Brain microvascular endothelial cell (primary cell): ENCODE data around the gene TBC1D16.

Experiments used
- DNase-seq: peaks from one replicate; pipeline ENCODE4 v3.0.0-alpha.2; 2020
- H3K27ac ChIP-seq: fragments of 250-450 bp; sonication (Bioruptor Pico); 2 replicates; pipeline ENCODE4 v1.5.1; 2020; ENCODE audit warnings: mild to moderate bottlenecking, moderate library complexity
- H3K27me3 ChIP-seq: fragments of 250-450 bp; sonication (Bioruptor Pico); replicated peaks from 2 replicates; pipeline ENCODE4 v1.5.1; 2020; ENCODE audit warnings: mild to moderate bottlenecking
- H3K36me3 ChIP-seq: fragments of 250-450 bp; sonication (Bioruptor Pico); replicated peaks from 2 replicates; pipeline ENCODE4 v1.5.1; 2020; ENCODE audit warnings: mild to moderate bottlenecking
- H3K4me3 ChIP-seq: 2 replicates; pipeline ENCODE4 v1.5.1; 2011; ENCODE audit warnings: low read depth, mild to moderate bottlenecking, control low read depth, low read length, moderate library complexity
- in situ Hi-C: cut with HindIII; loops from 2 replicates; pipeline ENCODE4 v1.10.0; 2017; ENCODE audit warnings: low sequenced_read_pairs, low pct_ligation_motif_present
- TF ChIP-seq, protein P1 (sequence below): IDR thresholded peaks from 2 replicates; pipeline ENCODE4 v1.5.1; 2011; ENCODE audit warnings: low read depth, mild to moderate bottlenecking, moderate library complexity, low read length, control low read depth, inconsistent platforms; ENCODE audit errors: missing control alignments

Gene TBC1D16

DNA sequence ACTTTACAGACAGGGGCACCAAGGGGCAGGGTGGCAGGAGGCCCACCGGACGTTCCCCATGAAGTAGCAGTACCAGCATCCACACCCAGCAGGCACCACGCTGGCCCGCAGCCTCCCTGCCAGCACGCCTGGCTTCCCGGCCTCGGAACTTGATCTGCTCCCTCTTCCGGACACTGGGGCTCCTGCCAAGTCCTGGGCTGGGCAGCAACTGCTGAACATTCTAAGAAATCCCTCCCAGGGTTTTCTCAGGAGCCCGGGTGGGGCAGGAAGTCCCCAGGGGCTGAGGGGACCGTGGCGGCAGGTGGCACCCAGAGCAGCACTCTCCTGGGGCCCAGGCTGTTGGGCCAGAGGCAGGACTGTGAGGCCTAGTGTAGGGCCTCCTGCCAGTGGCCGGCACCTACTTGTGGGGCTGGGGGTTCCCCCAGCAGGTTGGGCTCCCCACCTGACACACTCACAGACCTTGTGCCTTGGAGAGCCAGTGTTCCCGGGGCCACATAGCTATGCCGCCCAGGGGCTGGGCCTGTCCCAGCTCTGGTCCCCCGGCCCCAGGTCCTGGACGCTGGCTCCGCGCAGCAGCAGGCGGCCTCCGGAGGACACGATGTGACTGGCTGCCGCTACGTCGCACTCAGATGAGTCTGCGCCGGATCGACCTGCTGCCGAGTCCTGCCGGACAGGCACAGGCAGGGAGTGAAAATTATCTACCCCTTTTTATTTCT, 110.3 kb downstream of the TBC1D16 start:
- Histone ChIP-seq H3K27me3 (peaks cover 21% of the 10 kb centered on the region), H3K4me3 (no peak overlapping the region), H3K27ac (no peak overlapping the region), H3K36me3 (no peaks in the 10 kb centered on the region)
- TF ChIP-seq, protein P1, sequence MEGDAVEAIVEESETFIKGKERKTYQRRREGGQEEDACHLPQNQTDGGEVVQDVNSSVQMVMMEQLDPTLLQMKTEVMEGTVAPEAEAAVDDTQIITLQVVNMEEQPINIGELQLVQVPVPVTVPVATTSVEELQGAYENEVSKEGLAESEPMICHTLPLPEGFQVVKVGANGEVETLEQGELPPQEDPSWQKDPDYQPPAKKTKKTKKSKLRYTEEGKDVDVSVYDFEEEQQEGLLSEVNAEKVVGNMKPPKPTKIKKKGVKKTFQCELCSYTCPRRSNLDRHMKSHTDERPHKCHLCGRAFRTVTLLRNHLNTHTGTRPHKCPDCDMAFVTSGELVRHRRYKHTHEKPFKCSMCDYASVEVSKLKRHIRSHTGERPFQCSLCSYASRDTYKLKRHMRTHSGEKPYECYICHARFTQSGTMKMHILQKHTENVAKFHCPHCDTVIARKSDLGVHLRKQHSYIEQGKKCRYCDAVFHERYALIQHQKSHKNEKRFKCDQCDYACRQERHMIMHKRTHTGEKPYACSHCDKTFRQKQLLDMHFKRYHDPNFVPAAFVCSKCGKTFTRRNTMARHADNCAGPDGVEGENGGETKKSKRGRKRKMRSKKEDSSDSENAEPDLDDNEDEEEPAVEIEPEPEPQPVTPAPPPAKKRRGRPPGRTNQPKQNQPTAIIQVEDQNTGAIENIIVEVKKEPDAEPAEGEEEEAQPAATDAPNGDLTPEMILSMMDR, result peak; percentile 48
- in situ Hi-C loops, result no loop called here
- no peak for DNase-seq

DNA sequence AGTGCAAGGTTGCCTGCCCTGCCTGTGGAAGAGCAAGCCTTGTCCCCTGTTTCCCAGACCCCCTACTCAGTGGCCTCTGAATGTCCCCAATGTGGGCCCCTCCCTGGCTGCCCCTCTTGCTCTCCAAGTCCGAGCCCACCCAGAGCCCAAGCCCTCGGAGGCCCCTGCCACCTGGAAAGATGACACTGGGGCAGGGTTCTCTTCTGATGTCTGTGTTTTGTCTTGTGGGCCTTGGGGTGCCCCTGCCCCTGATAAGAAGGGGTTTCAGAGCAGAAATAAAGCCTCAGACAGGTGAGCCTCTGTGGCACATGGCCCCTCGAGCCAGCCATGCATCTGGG, 111.1 kb downstream of the TBC1D16 start:
- Histone ChIP-seq H3K4me3 (no peak overlapping the region), H3K27ac (no peak overlapping the region), H3K36me3 (no peaks in the 10 kb centered on the region), H3K27me3 (peaks cover 22% of the 10 kb centered on the region)
- in situ Hi-C loops, result no loop called here
- TF ChIP-seq, protein P1, result no peak
- DNase-seq, result no peak

DNA sequence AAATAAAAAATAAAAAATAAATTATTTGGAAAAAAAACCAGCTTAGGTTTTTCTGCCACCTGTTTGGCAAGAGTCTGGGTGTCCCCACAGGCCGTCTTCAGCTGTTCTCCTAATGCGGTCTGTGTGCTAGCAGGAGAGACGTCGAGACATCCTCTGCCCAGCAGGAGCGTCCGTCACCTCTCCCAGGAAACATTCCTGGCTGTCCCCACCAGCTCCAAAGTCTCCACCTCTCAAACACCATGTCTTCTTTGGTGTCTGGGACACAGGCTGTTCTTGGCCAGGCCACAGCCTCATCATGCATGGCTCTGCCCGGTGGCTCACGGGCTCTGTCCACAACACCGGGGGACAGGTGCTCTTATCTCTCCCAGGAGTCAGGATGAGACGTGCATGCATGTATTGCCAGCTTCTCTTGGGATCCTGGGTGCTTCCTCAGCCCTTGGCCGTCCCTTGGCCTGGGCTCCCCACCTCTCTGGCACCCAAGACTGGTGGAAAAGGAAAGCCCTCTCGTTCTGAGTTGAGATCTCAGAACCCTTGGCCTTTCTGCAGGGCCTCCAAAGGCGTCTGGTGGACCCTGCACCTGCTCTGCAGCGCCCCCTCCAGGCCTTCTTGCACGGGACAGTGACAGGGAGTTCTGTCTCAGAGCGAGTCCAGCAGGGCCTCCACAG, 111.6 kb downstream of the TBC1D16 start:
- Histone ChIP-seq H3K36me3 (no peaks in the 10 kb centered on the region), H3K27me3 (peaks cover 17% of the 10 kb centered on the region), H3K4me3 (no peak overlapping the region), H3K27ac (no peak overlapping the region)
- TF ChIP-seq, protein P1, result peak; percentile 73
- in situ Hi-C loops, result no loop called here
- DNase-seq, result no peak

DNA sequence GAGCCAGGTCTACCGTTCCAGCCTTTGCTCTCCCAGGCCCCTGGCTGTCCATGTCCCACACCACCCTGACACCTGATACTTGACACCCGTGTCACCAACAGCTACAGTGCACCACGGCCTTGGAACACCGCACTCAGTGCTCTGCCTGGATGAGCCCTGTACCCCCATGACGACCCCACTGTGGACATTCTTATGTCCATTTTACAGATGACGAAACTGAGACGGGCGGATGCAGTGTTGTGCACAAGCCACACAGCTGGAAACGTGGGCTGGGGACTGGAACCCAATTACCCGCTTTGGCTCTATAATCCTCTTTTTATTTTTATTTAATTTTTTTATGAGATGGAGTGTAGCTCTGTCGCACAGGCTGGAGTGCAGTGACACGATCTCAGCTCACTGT, 112.9 kb downstream of the TBC1D16 start:
- Histone ChIP-seq H3K27me3 (peaks cover 14% of the 10 kb centered on the region), H3K4me3 (no peak overlapping the region), H3K27ac (no peak overlapping the region), H3K36me3 (no peaks in the 10 kb centered on the region)
- TF ChIP-seq, protein P1, result no peak
- in situ Hi-C loops, result no loop called here
- DNase-seq, result no peak

DNA sequence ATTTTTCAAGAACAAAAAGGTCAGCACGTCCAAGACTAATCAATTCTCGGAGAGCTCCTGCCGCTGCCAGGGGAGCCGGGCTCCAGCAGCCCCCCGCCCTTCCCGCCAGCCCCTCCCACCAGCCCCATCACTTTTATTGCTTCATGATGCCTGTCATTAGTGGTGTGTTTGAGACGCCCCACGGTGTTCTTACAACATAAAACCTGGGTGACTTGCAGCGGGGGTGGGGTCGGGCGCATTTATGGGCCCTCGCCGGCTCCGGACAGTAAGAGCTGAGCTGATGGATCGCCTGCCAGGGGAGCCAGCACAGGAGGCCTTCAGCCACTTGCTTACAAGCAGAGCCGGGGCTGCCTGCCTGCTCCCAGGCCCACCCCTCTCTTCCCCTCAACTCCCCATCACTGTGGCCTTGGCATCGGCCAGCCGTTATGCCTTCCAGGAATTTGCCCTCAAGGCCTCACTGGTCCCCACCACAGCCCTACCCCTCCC, 113.5 kb downstream of the TBC1D16 start:
- in situ Hi-C loops, result no loop called here
- DNase-seq, result no peak
- Histone ChIP-seq H3K4me3 (no peak overlapping the region), H3K27ac (no peak overlapping the region), H3K27me3 (peaks cover 14% of the 10 kb centered on the region), H3K36me3 (no peaks in the 10 kb centered on the region)
- TF ChIP-seq, protein P1, result no peak
